ENCODE measurements around the gene ARHGAP6. TPM values are rescaled to one million over a fixed set of nuclear protein-coding genes. Genes with fewer than 3 reads are reported as not detected.

ARHGAP6 gene
- total RNA-seq, 2 experiments from 2014 or later: not detected

DNA sequence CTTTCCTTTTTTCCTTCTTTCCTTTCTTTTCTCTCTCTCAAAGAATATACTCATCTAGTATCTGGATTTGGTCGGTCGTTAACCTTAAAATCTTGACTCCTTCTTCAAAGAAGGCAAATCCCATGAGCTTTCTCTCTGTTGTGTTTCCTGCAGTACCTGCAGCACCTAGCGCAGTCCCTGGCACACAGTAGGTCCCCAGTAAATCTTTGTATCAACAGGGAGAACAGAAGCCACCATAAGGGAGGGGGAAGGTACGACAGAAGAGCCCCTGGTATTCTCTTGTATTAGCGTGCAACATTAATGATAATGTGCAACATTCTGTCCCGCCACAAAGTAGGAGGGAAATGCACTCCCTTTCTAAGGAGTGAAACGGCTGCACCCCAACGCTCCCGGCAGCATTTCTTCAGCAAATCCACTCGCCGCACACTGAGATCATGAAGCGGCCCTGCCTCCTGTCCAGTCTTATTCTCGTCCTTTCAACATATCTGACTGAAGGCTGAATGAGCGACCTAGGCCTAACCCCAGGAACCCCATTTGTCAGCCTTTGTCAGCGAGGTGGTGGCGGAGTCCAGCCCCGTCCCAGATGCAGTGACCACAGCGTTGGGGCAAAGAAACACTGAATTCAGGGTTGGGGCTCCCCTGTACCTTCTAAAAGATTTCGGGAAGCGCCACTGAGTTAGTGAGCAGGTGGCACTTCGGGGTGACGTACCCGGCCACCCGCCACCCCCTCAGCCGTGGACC is 238.8 kb downstream of the ARHGAP6 start:
- no peak overlapping the region for H3K27ac Mint-ChIP-seq
- TF ChIP-seq, protein P1, sequence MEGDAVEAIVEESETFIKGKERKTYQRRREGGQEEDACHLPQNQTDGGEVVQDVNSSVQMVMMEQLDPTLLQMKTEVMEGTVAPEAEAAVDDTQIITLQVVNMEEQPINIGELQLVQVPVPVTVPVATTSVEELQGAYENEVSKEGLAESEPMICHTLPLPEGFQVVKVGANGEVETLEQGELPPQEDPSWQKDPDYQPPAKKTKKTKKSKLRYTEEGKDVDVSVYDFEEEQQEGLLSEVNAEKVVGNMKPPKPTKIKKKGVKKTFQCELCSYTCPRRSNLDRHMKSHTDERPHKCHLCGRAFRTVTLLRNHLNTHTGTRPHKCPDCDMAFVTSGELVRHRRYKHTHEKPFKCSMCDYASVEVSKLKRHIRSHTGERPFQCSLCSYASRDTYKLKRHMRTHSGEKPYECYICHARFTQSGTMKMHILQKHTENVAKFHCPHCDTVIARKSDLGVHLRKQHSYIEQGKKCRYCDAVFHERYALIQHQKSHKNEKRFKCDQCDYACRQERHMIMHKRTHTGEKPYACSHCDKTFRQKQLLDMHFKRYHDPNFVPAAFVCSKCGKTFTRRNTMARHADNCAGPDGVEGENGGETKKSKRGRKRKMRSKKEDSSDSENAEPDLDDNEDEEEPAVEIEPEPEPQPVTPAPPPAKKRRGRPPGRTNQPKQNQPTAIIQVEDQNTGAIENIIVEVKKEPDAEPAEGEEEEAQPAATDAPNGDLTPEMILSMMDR (IDR thresholded peaks at IDR 0.05): no peak
- POLR2A ChIA-PET: no interaction called here
- no peaks in the 10 kb centered on the region for H3K36me3 Mint-ChIP-seq (ENCODE audit: low read depth)
- CTCF ChIA-PET: no interaction called here
- intact Hi-C loops (cut with micrococcal nuclease): no loop called here
- H3K9me3 Mint-ChIP-seq: no peaks in the 10 kb centered on the region
- no peak for DNase-seq
- H3K4me3 Mint-ChIP-seq: no peak overlapping the region
- peaks cover 24% of the 10 kb centered on the region for H3K27me3 Mint-ChIP-seq
- no peaks in the 10 kb centered on the region for H3K4me1 Mint-ChIP-seq (ENCODE audit: low read depth)
- no peak for ATAC-seq

DNA sequence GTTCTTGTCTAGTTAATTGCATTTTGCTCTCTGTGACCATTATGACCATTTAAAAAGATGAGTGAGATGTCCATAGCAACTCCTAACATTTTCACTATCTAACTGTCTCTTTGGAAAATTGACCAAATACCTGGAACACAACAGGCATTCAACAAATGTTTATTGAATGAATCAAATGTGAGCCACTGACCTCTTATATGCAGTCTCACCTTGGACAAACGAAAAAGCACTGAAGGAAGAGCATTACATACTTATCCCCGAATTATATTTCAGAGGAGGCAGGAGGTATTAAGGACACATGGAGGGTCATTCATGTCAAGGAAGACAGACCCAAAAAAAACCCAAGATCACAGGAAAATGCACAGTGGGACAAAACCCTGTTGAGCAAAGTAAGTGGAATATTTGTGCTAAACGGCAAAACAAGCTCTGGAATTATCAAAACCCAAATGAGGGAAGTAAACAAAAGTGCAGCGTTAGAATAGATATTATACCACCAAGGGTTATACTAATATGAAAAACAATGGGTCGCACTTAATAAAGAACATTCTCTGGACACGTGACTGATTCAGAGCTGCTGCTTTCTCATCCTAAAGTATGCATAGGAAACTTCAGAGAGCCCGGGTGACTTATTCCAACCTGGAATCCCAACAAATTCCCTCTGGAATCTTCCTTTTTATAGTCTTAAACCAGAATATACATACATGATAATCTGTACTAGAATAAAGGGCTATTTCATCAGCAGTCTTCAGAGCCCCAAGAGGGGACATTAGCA is 240.6 kb downstream of the ARHGAP6 start:
- no peak for ATAC-seq
- H3K9me3 Mint-ChIP-seq: no peaks in the 10 kb centered on the region
- intact Hi-C loops (cut with micrococcal nuclease): no loop called here

GRCh38 chrX:11423949-11424348 is 241.8 kb downstream of the ARHGAP6 start:
- no peak overlapping the region for H3K27ac Mint-ChIP-seq
- no peaks in the 10 kb centered on the region for H3K4me1 Mint-ChIP-seq (ENCODE audit: low read depth)
- POLR2A ChIA-PET: no interaction called here
- H3K4me3 Mint-ChIP-seq: no peak overlapping the region
- TF ChIP-seq, protein P1 (IDR thresholded peaks at IDR 0.05): no peak
- H3K9me3 Mint-ChIP-seq: no peaks in the 10 kb centered on the region
- peaks cover 18% of the 10 kb centered on the region for H3K27me3 Mint-ChIP-seq
- DNase-seq: no peak
- ATAC-seq: no peak
- no peaks in the 10 kb centered on the region for H3K36me3 Mint-ChIP-seq (ENCODE audit: low read depth)
- CTCF ChIA-PET: no interaction called here
- intact Hi-C loops (cut with micrococcal nuclease): no loop called here

More for the DNA sequence above, 240.6 kb downstream of the ARHGAP6 start:
- Mint-ChIP-seq H3K4me1 (ENCODE audit: low read depth) (no peaks in the 10 kb centered on the region), H3K27ac (no peak overlapping the region), H3K4me3 (no peak overlapping the region), H3K36me3 (ENCODE audit: low read depth) (no peaks in the 10 kb centered on the region), H3K27me3 (peaks cover 24% of the 10 kb centered on the region)
- TF ChIP-seq, protein P1 (IDR thresholded peaks at IDR 0.05): no peak
- DNase-seq: no peak
- CTCF ChIA-PET: no interaction called here
- POLR2A ChIA-PET: no interaction called here

- TF ChIP-seq, protein P1 (IDR thresholded peaks at IDR 0.05): no peak
- DNase-seq: no peak
- intact Hi-C loops (cut with micrococcal nuclease): no loop called here
- no peaks in the 10 kb centered on the region for H3K4me1 Mint-ChIP-seq (ENCODE audit: low read depth)
- H3K9me3 Mint-ChIP-seq: no peaks in the 10 kb centered on the region
- ATAC-seq: no peak
- H3K4me3 Mint-ChIP-seq: no peak overlapping the region
- POLR2A ChIA-PET: no interaction called here
- H3K27ac Mint-ChIP-seq: no peak overlapping the region
- CTCF ChIA-PET: no interaction called here
- peaks cover 17% of the 10 kb centered on the region for H3K27me3 Mint-ChIP-seq
- H3K36me3 Mint-ChIP-seq (ENCODE audit: low read depth): no peaks in the 10 kb centered on the region
Measured at GRCh38 chrX:11423362-11423818, 242.3 kb downstream of the ARHGAP6 start.

GRCh38 chrX:11422525-11422857 is 243.2 kb downstream of the ARHGAP6 start:
- ChIA-PET POLR2A (no interaction called here), CTCF (no interaction called here)
- Mint-ChIP-seq H3K4me1 (ENCODE audit: low read depth) (no peaks in the 10 kb centered on the region), H3K9me3 (no peaks in the 10 kb centered on the region), H3K36me3 (ENCODE audit: low read depth) (no peaks in the 10 kb centered on the region), H3K27me3 (peaks cover 13% of the 10 kb centered on the region), H3K27ac (no peak overlapping the region), H3K4me3 (no peak overlapping the region)
- ATAC-seq (no peak), DNase-seq (no peak)
- TF ChIP-seq, protein P1 (IDR thresholded peaks at IDR 0.05): no peak
- intact Hi-C loops (cut with micrococcal nuclease): no loop called here

All from activated CD8-positive, alpha-beta T cell treated with anti-CD3 and anti-CD28 coated beads for 36 hours (primary cell).